Measurements from ENCODE around the gene ARVCF. TPM values are rescaled to one million over a fixed set of nuclear protein-coding genes. Genes with fewer than 3 reads are reported as not detected.

The ARVCF gene
- total and polyA plus RNA-seq, 9 of the 15 experiments (the other 6 are each of a cell fraction or from before 2014, with no cell fraction given), result 0.03 to 97.4 (median 15.6) TPM

DNA sequence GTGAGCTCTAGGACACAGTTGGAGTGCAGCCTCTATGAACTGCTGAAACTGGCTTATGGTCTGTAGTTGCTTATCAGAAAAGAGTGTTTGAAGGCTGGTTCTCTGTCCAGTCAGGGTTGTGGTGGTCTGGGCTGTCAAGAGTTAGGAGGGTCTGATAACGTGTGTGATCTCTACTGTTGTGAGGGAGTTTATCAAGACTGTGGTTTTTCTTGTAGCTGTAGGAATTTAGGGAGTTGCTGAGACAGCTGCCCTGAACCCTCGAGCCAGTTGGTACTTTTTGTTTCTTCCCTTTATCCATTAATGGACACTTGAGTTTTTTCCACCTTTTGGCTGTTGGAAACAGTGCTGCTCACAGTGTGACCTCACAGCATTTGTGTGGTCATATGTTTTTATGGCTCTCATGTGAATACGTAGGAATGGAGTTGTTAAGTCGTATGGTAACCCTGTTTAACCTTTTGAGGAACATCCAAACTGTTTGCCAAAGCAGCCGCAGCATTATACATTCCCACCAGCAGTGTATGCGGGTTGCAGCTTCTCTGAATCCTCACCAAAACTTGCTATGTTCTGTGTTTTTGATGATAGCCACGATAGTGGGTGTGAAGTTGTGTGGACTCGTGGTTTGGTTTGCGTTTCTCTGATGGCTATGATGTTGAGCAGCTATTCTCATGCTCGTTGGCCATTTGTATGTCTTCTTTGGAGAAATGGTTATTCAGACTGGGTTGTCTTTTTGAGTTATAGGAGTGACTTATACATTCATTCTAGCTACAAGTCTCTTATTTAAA, 42.6 kb upstream of the ARVCF start (continued):
- TF ChIP-seq JUND (IDR thresholded peaks at IDR 0.05; ENCODE audit: borderline replicate concordance, low read depth, low read length) (peak; percentile 66), JUND (tag; IDR thresholded peaks at IDR 0.05; ENCODE audit: borderline replicate concordance, low read depth, low read length) (peak; percentile 79; the same call in 2 of the 3 replicates), HDAC6 (IDR thresholded peaks at IDR 0.05; ENCODE audit: low read depth, low read length) (0 out of 2 replicates have a peak, but pooled peaks have one; percentile 10), PTTG1 (tag; IDR thresholded peaks at IDR 0.05; ENCODE audit: low read depth) (no peak), ARHGAP35 (IDR thresholded peaks at IDR 0.05; ENCODE audit: partially characterized antibody) (peak; percentile 5), ZNF140 (CRISPR knock-in tag; IDR thresholded peaks at IDR 0.05) (no peak), YY1 (IDR thresholded peaks at IDR 0.05; ENCODE audit: borderline replicate concordance in 1 of 3, control insufficient read depth in 1 of 3, extremely low read depth in 1 of 3, insufficient read depth in 3 of 3, insufficient read length in 1 of 3, insufficient replicate concordance in 2 of 3, low read depth in 1 of 3, low read length in 2 of 3) (peak in 1 of 3 experiments; percentile 34), HDGF (IDR thresholded peaks at IDR 0.05) (peak; percentile 92), MYBL2 (IDR thresholded peaks at IDR 0.05; ENCODE audit: low read depth) (no peak), MYBL2 (CRISPR knock-in tag; IDR thresholded peaks at IDR 0.05; ENCODE audit: borderline replicate concordance) (no peak), SAP30 (IDR thresholded peaks at IDR 0.05; ENCODE audit: borderline replicate concordance, insufficient read depth, low read depth, low read length, poor library complexity, severe bottlenecking) (peak; percentile 68), NFXL1 (CRISPR knock-in tag; IDR thresholded peaks at IDR 0.05) (0 out of 2 replicates have a peak, but pooled peaks have one; percentile 7), PHF21A (IDR thresholded peaks at IDR 0.05; ENCODE audit: borderline replicate concordance, low read depth) (no peak), PPARD (CRISPR knock-in tag; IDR thresholded peaks at IDR 0.05) (no peak), CBFA2T3 (IDR thresholded peaks at IDR 0.05) (no peak)
- TF ChIP-seq, protein P1, sequence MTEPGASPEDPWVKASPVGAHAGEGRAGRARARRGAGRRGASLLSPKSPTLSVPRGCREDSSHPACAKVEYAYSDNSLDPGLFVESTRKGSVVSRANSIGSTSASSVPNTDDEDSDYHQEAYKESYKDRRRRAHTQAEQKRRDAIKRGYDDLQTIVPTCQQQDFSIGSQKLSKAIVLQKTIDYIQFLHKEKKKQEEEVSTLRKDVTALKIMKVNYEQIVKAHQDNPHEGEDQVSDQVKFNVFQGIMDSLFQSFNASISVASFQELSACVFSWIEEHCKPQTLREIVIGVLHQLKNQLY (CRISPR knock-in tag; conservative IDR thresholded peaks at IDR 0.05), result peak in 1 of 2 experiments; percentile 69; a peak in 1 of 4 replicates
- TF ChIP-seq, protein P2, sequence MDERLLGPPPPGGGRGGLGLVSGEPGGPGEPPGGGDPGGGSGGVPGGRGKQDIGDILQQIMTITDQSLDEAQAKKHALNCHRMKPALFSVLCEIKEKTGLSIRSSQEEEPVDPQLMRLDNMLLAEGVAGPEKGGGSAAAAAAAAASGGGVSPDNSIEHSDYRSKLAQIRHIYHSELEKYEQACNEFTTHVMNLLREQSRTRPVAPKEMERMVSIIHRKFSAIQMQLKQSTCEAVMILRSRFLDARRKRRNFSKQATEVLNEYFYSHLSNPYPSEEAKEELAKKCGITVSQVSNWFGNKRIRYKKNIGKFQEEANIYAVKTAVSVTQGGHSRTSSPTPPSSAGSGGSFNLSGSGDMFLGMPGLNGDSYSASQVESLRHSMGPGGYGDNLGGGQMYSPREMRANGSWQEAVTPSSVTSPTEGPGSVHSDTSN (CRISPR knock-in tag; IDR thresholded peaks at IDR 0.05; ENCODE audit: low read depth), result no peak
- TF ChIP-seq, protein P2 (tag; conservative IDR thresholded peaks at IDR 0.05; ENCODE audit: low read depth), result no peak
- TF ChIP-seq, protein P3, sequence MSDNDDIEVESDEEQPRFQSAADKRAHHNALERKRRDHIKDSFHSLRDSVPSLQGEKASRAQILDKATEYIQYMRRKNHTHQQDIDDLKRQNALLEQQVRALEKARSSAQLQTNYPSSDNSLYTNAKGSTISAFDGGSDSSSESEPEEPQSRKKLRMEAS (CRISPR knock-in tag; IDR thresholded peaks at IDR 0.05), result no peak
- TF ChIP-seq, protein P4, sequence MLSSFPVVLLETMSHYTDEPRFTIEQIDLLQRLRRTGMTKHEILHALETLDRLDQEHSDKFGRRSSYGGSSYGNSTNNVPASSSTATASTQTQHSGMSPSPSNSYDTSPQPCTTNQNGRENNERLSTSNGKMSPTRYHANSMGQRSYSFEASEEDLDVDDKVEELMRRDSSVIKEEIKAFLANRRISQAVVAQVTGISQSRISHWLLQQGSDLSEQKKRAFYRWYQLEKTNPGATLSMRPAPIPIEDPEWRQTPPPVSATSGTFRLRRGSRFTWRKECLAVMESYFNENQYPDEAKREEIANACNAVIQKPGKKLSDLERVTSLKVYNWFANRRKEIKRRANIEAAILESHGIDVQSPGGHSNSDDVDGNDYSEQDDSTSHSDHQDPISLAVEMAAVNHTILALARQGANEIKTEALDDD (IDR thresholded peaks at IDR 0.05), result peak; percentile 91
- TF ChIP-seq, protein P5, sequence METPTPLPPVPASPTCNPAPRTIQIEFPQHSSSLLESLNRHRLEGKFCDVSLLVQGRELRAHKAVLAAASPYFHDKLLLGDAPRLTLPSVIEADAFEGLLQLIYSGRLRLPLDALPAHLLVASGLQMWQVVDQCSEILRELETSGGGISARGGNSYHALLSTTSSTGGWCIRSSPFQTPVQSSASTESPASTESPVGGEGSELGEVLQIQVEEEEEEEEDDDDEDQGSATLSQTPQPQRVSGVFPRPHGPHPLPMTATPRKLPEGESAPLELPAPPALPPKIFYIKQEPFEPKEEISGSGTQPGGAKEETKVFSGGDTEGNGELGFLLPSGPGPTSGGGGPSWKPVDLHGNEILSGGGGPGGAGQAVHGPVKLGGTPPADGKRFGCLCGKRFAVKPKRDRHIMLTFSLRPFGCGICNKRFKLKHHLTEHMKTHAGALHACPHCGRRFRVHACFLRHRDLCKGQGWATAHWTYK (CRISPR knock-in tag; IDR thresholded peaks at IDR 0.05), result peak; percentile 44

Data from K562 (cell line).